ENCODE results near the gene CGNL1. TPM values are rescaled to one million over a fixed set of nuclear protein-coding genes. Genes with fewer than 3 reads are reported as not detected.

Gene CGNL1
- total RNA-seq, 2 donors from 2014 or later = 82.6 to 98.0 TPM

DNA sequence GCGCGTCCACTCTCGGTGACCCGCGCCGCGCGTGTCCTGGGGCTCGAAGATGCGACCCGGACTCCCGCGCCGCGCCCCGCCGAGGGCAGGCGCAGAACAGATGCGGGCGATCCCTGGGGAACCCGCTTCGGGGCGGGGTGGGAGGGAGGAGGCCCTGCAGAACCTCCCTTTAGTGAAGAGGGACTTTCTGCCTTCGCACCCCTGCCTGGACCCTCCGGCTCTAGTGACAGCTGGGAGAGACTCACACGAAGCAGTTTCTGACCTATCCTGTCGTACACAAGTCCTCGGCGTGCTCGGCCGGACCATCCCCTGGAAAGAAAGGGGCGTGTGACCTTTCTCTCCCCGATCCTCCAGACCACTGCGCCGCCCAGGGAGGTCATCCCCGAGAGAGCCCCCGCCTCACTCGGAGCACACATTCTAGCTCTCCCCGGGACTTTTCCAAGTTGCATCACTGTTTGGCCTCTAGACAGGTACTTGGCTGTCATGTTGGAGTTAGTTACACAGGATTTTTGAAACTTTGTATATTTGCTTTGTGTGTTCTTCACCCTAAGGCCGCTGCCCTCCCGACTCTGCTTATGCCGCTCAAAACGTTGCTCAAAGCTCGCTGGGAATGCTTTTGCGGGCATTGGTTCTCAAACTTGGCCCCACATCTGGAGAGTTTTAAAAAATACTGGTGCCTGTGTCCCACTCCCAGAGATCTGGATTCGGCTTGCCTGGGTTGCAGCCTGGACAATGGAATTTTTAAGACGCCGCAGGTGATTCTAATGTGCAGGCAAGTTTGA, 582 bp downstream of the CGNL1 start:
- H3K9ac ChIP-seq (ENCODE audit: extremely low read depth, low read length, poor library complexity, severe bottlenecking) = peak overlapping the region; percentile 16
- peaks cover 50% of the 10 kb centered on the region for H3K4me1 Mint-ChIP-seq

DNA sequence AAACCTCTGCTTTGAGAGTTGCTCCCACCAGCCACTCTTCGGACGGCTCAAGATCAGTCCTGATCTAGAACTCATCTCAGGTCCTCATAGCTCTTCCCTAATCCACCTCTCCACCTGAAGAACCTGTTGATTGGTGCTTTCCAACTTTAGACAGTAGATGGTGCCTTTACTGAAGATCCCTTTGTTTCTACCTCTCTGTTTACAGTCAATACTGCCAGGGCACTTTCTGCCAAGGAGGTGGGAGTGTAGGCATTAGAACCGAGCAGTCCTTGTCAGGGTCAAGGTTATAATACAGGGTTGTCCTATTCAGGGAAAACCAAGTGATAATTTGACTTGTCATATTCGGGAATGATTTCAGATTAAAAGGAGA, 1.2 kb downstream of the CGNL1 start:
- Histone ChIP-seq H3K4me3 (ENCODE audit: low read length) (peak overlapping the region; percentile 88), H3K27ac (ENCODE audit: low read depth, low read length) (no peak overlapping the region), H3K9me3 (ENCODE audit: control insufficient read depth, low read length) (no peaks in the 10 kb centered on the region), H3K9ac (ENCODE audit: extremely low read depth, low read length, poor library complexity, severe bottlenecking) (peak overlapping the region; percentile 16), H3K27me3 (ENCODE audit: control insufficient read depth, insufficient read depth, low read length, poor library complexity, severe bottlenecking) (no peaks in the 10 kb centered on the region), H3K36me3 (ENCODE audit: control insufficient read depth, insufficient read depth, low read length) (peaks cover 11% of the 10 kb centered on the region), H3K4me1 (ENCODE audit: control insufficient read depth, insufficient read depth, low read length) (peaks cover 27% of the 10 kb centered on the region)
- H3K27me3 Mint-ChIP-seq (ENCODE audit: insufficient read depth) = peaks cover 22% of the 10 kb centered on the region
- H3K27ac Mint-ChIP-seq = peak overlapping the region; percentile 81
- H3K9me3 Mint-ChIP-seq = no peaks in the 10 kb centered on the region
- TF ChIP-seq, protein P1, sequence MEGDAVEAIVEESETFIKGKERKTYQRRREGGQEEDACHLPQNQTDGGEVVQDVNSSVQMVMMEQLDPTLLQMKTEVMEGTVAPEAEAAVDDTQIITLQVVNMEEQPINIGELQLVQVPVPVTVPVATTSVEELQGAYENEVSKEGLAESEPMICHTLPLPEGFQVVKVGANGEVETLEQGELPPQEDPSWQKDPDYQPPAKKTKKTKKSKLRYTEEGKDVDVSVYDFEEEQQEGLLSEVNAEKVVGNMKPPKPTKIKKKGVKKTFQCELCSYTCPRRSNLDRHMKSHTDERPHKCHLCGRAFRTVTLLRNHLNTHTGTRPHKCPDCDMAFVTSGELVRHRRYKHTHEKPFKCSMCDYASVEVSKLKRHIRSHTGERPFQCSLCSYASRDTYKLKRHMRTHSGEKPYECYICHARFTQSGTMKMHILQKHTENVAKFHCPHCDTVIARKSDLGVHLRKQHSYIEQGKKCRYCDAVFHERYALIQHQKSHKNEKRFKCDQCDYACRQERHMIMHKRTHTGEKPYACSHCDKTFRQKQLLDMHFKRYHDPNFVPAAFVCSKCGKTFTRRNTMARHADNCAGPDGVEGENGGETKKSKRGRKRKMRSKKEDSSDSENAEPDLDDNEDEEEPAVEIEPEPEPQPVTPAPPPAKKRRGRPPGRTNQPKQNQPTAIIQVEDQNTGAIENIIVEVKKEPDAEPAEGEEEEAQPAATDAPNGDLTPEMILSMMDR (conservative IDR thresholded peaks at IDR 0.05) = peak; percentile 34
- DNase-seq = no peak
- WGBS, 2 experiments (ENCODE audit: insufficient coverage in 1 of 2, insufficient read length in 1 of 2) = 70 to 71% methylated on average over 3 to 4 of the region's 4 CpGs
- H3K4me1 Mint-ChIP-seq = peaks cover 51% of the 10 kb centered on the region
- H3K4me3 Mint-ChIP-seq = peak overlapping the region; percentile 93
- H3K36me3 Mint-ChIP-seq (ENCODE audit: low read depth) = peaks cover 21% of the 10 kb centered on the region

More for the DNA sequence above, 582 bp downstream of the CGNL1 start:
- 9 to 13% methylated on average over 29 to 48 of the region's 48 CpGs for WGBS, 2 experiments (ENCODE audit: insufficient coverage in 1 of 2, insufficient read length in 1 of 2)
- Mint-ChIP-seq H3K36me3 (ENCODE audit: low read depth) (peaks cover 21% of the 10 kb centered on the region), H3K27ac (peak overlapping the region; percentile 81), H3K9me3 (no peaks in the 10 kb centered on the region), H3K27me3 (ENCODE audit: insufficient read depth) (peaks cover 23% of the 10 kb centered on the region), H3K4me3 (peak overlapping the region; percentile 93)
- no peaks in the 10 kb centered on the region for H3K27me3 ChIP-seq (ENCODE audit: control insufficient read depth, insufficient read depth, low read length, poor library complexity, severe bottlenecking)
- peak overlapping the region; percentile 88 for H3K4me3 ChIP-seq (ENCODE audit: low read length)
- no peaks in the 10 kb centered on the region for H3K9me3 ChIP-seq (ENCODE audit: control insufficient read depth, low read length)
- H3K36me3 ChIP-seq (ENCODE audit: control insufficient read depth, insufficient read depth, low read length) = peaks cover 11% of the 10 kb centered on the region
- DNase-seq = peak; percentile 81
- H3K4me1 ChIP-seq (ENCODE audit: control insufficient read depth, insufficient read depth, low read length) = peaks cover 22% of the 10 kb centered on the region
- TF ChIP-seq, protein P1 (conservative IDR thresholded peaks at IDR 0.05) = no peak
- H3K27ac ChIP-seq (ENCODE audit: low read depth, low read length) = no peak overlapping the region

DNA sequence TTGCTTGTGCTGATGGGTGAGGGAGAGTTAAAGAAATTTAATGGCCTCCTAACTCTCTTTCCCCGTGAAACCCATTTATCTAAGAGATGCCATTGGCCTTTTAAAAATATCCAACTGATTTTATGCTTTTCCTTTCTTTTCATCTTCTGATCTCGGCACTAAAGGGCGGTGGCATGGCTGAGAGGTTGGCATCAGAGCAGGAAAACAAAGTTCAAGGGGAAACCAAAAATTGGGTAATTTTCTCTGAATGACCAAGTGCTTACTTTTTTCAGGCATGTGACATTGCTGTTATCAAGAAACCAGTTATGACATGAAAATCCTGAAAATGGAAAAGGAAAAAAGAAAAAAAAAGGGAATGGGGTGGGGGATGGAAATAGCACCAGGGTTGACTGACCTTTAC, 3.2 kb downstream of the CGNL1 start:
- peak overlapping the region; percentile 5 for H3K27ac Mint-ChIP-seq
- peaks cover 10% of the 10 kb centered on the region for H3K27me3 Mint-ChIP-seq (ENCODE audit: insufficient read depth)

More for the DNA sequence above, 3.2 kb downstream of the CGNL1 start:
- no peaks in the 10 kb centered on the region for H3K9me3 Mint-ChIP-seq
- TF ChIP-seq, protein P1 (conservative IDR thresholded peaks at IDR 0.05) = no peak
- peaks cover 11% of the 10 kb centered on the region for H3K36me3 ChIP-seq (ENCODE audit: control insufficient read depth, insufficient read depth, low read length)
- WGBS, 2 experiments (ENCODE audit: insufficient coverage in 1 of 2, insufficient read length in 1 of 2) = 85 to 95% methylated on average over 2 to 3 of the region's 3 CpGs
- peaks cover 65% of the 10 kb centered on the region for H3K4me1 Mint-ChIP-seq
- no peak overlapping the region for H3K9ac ChIP-seq (ENCODE audit: extremely low read depth, low read length, poor library complexity, severe bottlenecking)
- H3K27ac ChIP-seq (ENCODE audit: low read depth, low read length) = no peak overlapping the region
- peak; percentile 5 for DNase-seq
- peak overlapping the region; percentile 88 for H3K4me3 ChIP-seq (ENCODE audit: low read length)
- peaks cover 21% of the 10 kb centered on the region for H3K36me3 Mint-ChIP-seq (ENCODE audit: low read depth)
- H3K9me3 ChIP-seq (ENCODE audit: control insufficient read depth, low read length) = no peaks in the 10 kb centered on the region
- H3K27me3 ChIP-seq (ENCODE audit: control insufficient read depth, insufficient read depth, low read length, poor library complexity, severe bottlenecking) = no peaks in the 10 kb centered on the region
- peak overlapping the region; percentile 93 for H3K4me3 Mint-ChIP-seq
- peaks cover 30% of the 10 kb centered on the region for H3K4me1 ChIP-seq (ENCODE audit: control insufficient read depth, insufficient read depth, low read length)

Data from endodermal cell (in vitro differentiated cells).